GM23338 (cell line): ENCODE data around the gene PHLDA3. TPM values are rescaled to one million over a fixed set of nuclear protein-coding genes. Genes with fewer than 3 reads are reported as not detected.

Experiments used
- ATAC-seq: fragments of 200-7000 bp; cut with Tn5 transposase; 3 replicates; pipeline ENCODE4 v1.9.1; 2020
- DNase-seq: peaks from one replicate; pipeline ENCODE4 v3.0.0-alpha.2; 2015; ENCODE audit warnings: low spot score
- H2AFZ ChIP-seq: fragments of 200-600 bp; sonication (generic); 2 replicates; pipeline ENCODE4 v1.8.0; 2016; ENCODE audit warnings: antibody characterized with exemption, mild to moderate bottlenecking, moderate library complexity
- H3F3A ChIP-seq: fragments of 200-600 bp; sonication (generic); replicated peaks from 2 replicates; pipeline ENCODE4 v1.8.0; 2017; ENCODE audit warnings: antibody characterized with exemption, mixed run types, low read depth
- H3K27ac ChIP-seq: fragments of 200-600 bp; sonication (generic); 2 replicates; pipeline ENCODE4 v1.6.1; 2016; ENCODE audit warnings: low read depth
- H3K27me3 ChIP-seq: fragments of 200-600 bp; sonication (generic); 2 replicates; pipeline ENCODE4 v1.8.0; 2016; ENCODE audit warnings: mild to moderate bottlenecking, mixed run types, moderate library complexity; ENCODE audit not compliant: insufficient read depth
- H3K36me3 ChIP-seq: fragments of 200-600 bp; sonication (generic); 2 replicates; pipeline ENCODE4 v1.8.0; 2016; ENCODE audit warnings: mild to moderate bottlenecking; ENCODE audit not compliant: insufficient read depth
- H3K4me1 ChIP-seq: fragments of 200-600 bp; sonication (generic); 2 replicates; pipeline ENCODE4 v1.8.0; 2016; ENCODE audit warnings: mild to moderate bottlenecking, moderate library complexity; ENCODE audit not compliant: insufficient read depth
- H3K4me2 ChIP-seq: fragments of 200-600 bp; sonication (generic); 2 replicates; pipeline ENCODE4 v1.7.1; 2017; ENCODE audit warnings: mixed run types
- H3K4me3 ChIP-seq: fragments of 200-600 bp; sonication (generic); 2 replicates; pipeline ENCODE4 v1.6.1; 2016; ENCODE audit warnings: mixed run types
- H3K79me2 ChIP-seq: fragments of 200-600 bp; sonication (generic); replicated peaks from 2 replicates; pipeline ENCODE4 v1.8.0; 2017; ENCODE audit warnings: mild to moderate bottlenecking; ENCODE audit not compliant: insufficient read depth
- H3K9me2 ChIP-seq: fragments of 200-600 bp; sonication (generic); 2 replicates; pipeline ENCODE4 v1.8.0; 2017; ENCODE audit not compliant: insufficient read depth
- H4K20me1 ChIP-seq: fragments of 200-600 bp; sonication (generic); replicated peaks from 2 replicates; pipeline ENCODE4 v1.8.0; 2017; ENCODE audit warnings: mild to moderate bottlenecking; ENCODE audit not compliant: insufficient read depth
- H3K27ac Mint-ChIP-seq: 2 replicates; pipeline ENCODE4 v1.8.0; 2020; ENCODE audit warnings: inconsistent platforms, mild to moderate bottlenecking, moderate library complexity, mixed read lengths
- H3K27me3 Mint-ChIP-seq: 3 replicates; pipeline ENCODE4 v1.8.0; 2022; ENCODE audit warnings: low read depth, mild to moderate bottlenecking, moderate library complexity, mixed read lengths, inconsistent platforms; ENCODE audit not compliant: insufficient read depth, poor library complexity
- H3K36me3 Mint-ChIP-seq: 3 replicates; pipeline ENCODE4 v1.8.0; 2021; ENCODE audit warnings: low read depth, mild to moderate bottlenecking, inconsistent platforms, moderate library complexity, mixed read lengths
- H3K4me1 Mint-ChIP-seq: 3 replicates; pipeline ENCODE4 v1.8.0; 2020; ENCODE audit warnings: mild to moderate bottlenecking, inconsistent platforms, mixed read lengths
- H3K4me3 Mint-ChIP-seq: 3 replicates; pipeline ENCODE4 v1.8.0; 2021; ENCODE audit warnings: moderate library complexity, mild to moderate bottlenecking, inconsistent platforms, mixed read lengths
- H3K9me3 Mint-ChIP-seq: 3 replicates; pipeline ENCODE4 v1.8.0; 2020; ENCODE audit warnings: moderate library complexity, mild to moderate bottlenecking, inconsistent platforms, mixed read lengths
- CREB1 ChIP-seq: fragments of 250-450 bp; sonication (Bioruptor Pico); IDR thresholded peaks from 2 replicates; pipeline ENCODE4 v1.5.0; 2020; ENCODE audit warnings: low read depth, mild to moderate bottlenecking, moderate library complexity
- EZH2 ChIP-seq: fragments of 200-600 bp; sonication (generic); IDR thresholded peaks from one replicate; pipeline ENCODE4 v1.8.0; 2017; ENCODE audit warnings: antibody characterized with exemption, mild to moderate bottlenecking, low read depth; ENCODE audit not compliant: unreplicated experiment
- EZH2phosphoT487 ChIP-seq: fragments of 200-600 bp; sonication (generic); IDR thresholded peaks from one replicate; pipeline ENCODE4 v1.8.1; 2018; ENCODE audit warnings: antibody characterized with exemption; ENCODE audit not compliant: unreplicated experiment
- JUNB ChIP-seq: IDR thresholded peaks from one replicate; pipeline ENCODE4 v1.6.1; 2016; ENCODE audit warnings: antibody characterized with exemption; ENCODE audit not compliant: unreplicated experiment
- NANOG ChIP-seq: IDR thresholded peaks from 2 replicates; pipeline ENCODE4 v1.6.1; 2016; ENCODE audit warnings: antibody characterized with exemption, borderline replicate concordance
- POLR2AphosphoS5 ChIP-seq: IDR thresholded peaks from 2 replicates; pipeline ENCODE4 v1.6.1; 2016; ENCODE audit warnings: antibody characterized with exemption, low read depth
- STAT1 ChIP-seq: IDR thresholded peaks from one replicate; pipeline ENCODE4 v1.6.1; 2016; ENCODE audit warnings: antibody characterized with exemption; ENCODE audit not compliant: unreplicated experiment
- ZNF114 ChIP-seq: fragments of 250-450 bp; sonication (Bioruptor Pico); IDR thresholded peaks from 2 replicates; pipeline ENCODE4 v1.5.0; 2020; ENCODE audit warnings: mild to moderate bottlenecking, moderate library complexity
- ZNF331 ChIP-seq: fragments of 250-450 bp; sonication (Bioruptor Pico); IDR thresholded peaks from 2 replicates; pipeline ENCODE4 v1.5.0; 2020; ENCODE audit warnings: low read depth, mild to moderate bottlenecking, moderate library complexity
- polyA plus RNA-seq: library from polyadenylated mRNA; unstranded; fragments of >200 nt; fragmentation: Nextera tagmentation; extraction: Ambion mirVana; gene quantifications from 2 replicates; pipeline ENCODE4 v1.2.1, GENCODE V29; 2016
- total RNA-seq: library from RNA; depleted of rRNA; stranded (reverse); fragments of >200 nt; shearing (Covaris generic); gene quantifications from 2 replicates; pipeline ENCODE4 v1.2.3, GENCODE V29; 2014
- TF ChIP-seq, protein P1 (sequence below): IDR thresholded peaks from one replicate; pipeline ENCODE4 v1.6.1; 2018; ENCODE audit warnings: antibody characterized with exemption; ENCODE audit not compliant: unreplicated experiment
- TF ChIP-seq, protein P2 (sequence below): fragments of 250-450 bp; sonication (Bioruptor Pico); IDR thresholded peaks from 2 replicates; pipeline ENCODE4 v1.5.0; 2020; ENCODE audit warnings: mild to moderate bottlenecking, moderate library complexity
- TF ChIP-seq, protein P3 (sequence below): IDR thresholded peaks from 2 replicates; pipeline ENCODE4 v1.6.1; 2016; ENCODE audit warnings: antibody characterized with exemption
- TF ChIP-seq, protein P4 (sequence below), 2 experiments: fragments of 200-600 bp in 1 of 2; sonication (generic) in 1 of 2; conservative IDR thresholded peaks; 2 replicates each; pipeline versions ENCODE4 v1.5.1 to v1.6.1; 2016 to 2017; ENCODE audit warnings: antibody characterized with exemption in 2 of 2, low read depth in 2 of 2, mild to moderate bottlenecking in 2 of 2, moderate library complexity in 1 of 2

The PHLDA3 gene
- total and polyA plus RNA-seq, 2 experiments from 2014 or later, result 37.5 to 87.4 TPM

DNA sequence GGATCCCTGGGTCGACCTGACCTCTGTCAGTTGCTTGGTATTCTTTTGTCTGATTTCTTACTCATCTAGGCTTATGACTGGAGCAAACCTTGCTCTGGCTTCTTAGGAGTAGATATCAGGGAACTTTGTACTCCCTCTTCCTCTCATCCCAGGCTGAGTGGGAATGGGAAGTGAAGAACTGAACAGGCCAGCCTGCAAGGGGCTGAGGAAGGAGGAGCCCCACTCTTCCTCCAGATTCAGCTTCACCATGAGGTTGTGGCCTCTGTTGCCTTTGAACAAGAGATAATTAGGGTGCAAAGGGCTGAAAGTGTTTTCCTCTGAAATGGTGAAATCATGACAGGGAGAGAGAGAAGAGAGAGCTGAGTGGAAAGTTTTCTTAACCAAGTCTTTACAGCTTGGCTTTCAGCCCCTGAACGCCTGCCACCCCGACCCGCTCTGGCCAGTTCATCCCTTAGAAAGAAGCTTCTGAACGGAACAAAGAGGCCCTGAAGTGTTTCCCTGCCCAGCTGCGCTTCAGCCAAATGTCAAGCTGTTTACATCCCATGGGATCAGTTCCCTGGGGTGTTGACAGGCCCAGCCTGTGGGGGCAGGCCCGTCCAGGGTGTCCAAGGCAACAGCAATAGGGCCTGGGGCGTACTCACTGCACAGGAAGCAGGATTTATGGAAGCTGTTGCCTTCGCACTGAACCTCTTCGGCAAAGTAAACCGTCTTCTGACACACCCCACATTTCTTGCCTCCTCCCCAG is 26.7 kb upstream of the PHLDA3 start:
- H4K20me1 ChIP-seq, result no peaks in the 10 kb centered on the region
- peaks cover 3% of the 10 kb centered on the region for H3K27me3 Mint-ChIP-seq
- H3K27me3 ChIP-seq, result no peaks in the 10 kb centered on the region
- peaks cover 12% of the 10 kb centered on the region for H3K4me1 ChIP-seq
- H3K4me1 Mint-ChIP-seq, result peaks cover 23% of the 10 kb centered on the region
- no peak overlapping the region for H3K27ac Mint-ChIP-seq
- no peak for DNase-seq
- H3K27ac ChIP-seq, result no peak overlapping the region
- TF ChIP-seq ZNF331, result no peak
- TF ChIP-seq, protein P1, sequence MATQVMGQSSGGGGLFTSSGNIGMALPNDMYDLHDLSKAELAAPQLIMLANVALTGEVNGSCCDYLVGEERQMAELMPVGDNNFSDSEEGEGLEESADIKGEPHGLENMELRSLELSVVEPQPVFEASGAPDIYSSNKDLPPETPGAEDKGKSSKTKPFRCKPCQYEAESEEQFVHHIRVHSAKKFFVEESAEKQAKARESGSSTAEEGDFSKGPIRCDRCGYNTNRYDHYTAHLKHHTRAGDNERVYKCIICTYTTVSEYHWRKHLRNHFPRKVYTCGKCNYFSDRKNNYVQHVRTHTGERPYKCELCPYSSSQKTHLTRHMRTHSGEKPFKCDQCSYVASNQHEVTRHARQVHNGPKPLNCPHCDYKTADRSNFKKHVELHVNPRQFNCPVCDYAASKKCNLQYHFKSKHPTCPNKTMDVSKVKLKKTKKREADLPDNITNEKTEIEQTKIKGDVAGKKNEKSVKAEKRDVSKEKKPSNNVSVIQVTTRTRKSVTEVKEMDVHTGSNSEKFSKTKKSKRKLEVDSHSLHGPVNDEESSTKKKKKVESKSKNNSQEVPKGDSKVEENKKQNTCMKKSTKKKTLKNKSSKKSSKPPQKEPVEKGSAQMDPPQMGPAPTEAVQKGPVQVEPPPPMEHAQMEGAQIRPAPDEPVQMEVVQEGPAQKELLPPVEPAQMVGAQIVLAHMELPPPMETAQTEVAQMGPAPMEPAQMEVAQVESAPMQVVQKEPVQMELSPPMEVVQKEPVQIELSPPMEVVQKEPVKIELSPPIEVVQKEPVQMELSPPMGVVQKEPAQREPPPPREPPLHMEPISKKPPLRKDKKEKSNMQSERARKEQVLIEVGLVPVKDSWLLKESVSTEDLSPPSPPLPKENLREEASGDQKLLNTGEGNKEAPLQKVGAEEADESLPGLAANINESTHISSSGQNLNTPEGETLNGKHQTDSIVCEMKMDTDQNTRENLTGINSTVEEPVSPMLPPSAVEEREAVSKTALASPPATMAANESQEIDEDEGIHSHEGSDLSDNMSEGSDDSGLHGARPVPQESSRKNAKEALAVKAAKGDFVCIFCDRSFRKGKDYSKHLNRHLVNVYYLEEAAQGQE, result no peak
- no peak for TF ChIP-seq CREB1 (CRISPR knock-in tag)
- TF ChIP-seq JUNB, result no peak
- TF ChIP-seq, protein P2, sequence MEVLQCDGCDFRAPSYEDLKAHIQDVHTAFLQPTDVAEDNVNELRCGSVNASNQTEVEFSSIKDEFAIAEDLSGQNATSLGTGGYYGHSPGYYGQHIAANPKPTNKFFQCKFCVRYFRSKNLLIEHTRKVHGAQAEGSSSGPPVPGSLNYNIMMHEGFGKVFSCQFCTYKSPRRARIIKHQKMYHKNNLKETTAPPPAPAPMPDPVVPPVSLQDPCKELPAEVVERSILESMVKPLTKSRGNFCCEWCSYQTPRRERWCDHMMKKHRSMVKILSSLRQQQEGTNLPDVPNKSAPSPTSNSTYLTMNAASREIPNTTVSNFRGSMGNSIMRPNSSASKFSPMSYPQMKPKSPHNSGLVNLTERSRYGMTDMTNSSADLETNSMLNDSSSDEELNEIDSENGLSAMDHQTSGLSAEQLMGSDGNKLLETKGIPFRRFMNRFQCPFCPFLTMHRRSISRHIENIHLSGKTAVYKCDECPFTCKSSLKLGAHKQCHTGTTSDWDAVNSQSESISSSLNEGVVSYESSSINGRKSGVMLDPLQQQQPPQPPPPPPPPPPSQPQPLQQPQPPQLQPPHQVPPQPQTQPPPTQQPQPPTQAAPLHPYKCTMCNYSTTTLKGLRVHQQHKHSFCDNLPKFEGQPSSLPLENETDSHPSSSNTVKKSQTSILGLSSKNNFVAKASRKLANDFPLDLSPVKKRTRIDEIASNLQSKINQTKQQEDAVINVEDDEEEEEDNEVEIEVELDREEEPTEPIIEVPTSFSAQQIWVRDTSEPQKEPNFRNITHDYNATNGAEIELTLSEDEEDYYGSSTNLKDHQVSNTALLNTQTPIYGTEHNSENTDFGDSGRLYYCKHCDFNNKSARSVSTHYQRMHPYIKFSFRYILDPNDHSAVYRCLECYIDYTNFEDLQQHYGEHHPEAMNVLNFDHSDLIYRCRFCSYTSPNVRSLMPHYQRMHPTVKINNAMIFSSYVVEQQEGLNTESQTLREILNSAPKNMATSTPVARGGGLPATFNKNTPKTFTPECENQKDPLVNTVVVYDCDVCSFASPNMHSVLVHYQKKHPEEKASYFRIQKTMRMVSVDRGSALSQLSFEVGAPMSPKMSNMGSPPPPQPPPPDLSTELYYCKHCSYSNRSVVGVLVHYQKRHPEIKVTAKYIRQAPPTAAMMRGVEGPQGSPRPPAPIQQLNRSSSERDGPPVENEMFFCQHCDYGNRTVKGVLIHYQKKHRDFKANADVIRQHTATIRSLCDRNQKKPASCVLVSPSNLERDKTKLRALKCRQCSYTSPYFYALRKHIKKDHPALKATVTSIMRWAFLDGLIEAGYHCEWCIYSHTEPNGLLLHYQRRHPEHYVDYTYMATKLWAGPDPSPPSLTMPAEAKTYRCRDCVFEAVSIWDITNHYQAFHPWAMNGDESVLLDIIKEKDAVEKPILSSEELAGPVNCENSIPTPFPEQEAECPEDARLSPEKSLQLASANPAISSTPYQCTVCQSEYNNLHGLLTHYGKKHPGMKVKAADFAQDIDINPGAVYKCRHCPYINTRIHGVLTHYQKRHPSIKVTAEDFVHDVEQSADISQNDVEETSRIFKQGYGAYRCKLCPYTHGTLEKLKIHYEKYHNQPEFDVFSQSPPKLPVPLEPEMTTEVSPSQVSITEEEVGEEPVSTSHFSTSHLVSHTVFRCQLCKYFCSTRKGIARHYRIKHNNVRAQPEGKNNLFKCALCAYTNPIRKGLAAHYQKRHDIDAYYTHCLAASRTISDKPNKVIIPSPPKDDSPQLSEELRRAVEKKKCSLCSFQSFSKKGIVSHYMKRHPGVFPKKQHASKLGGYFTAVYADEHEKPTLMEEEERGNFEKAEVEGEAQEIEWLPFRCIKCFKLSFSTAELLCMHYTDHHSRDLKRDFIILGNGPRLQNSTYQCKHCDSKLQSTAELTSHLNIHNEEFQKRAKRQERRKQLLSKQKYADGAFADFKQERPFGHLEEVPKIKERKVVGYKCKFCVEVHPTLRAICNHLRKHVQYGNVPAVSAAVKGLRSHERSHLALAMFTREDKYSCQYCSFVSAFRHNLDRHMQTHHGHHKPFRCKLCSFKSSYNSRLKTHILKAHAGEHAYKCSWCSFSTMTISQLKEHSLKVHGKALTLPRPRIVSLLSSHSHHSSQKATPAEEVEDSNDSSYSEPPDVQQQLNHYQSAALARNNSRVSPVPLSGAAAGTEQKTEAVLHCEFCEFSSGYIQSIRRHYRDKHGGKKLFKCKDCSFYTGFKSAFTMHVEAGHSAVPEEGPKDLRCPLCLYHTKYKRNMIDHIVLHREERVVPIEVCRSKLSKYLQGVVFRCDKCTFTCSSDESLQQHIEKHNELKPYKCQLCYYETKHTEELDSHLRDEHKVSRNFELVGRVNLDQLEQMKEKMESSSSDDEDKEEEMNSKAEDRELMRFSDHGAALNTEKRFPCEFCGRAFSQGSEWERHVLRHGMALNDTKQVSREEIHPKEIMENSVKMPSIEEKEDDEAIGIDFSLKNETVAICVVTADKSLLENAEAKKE (CRISPR knock-in tag), result no peak
- no peak for TF ChIP-seq EZH2phosphoT487
- no peak for TF ChIP-seq STAT1
- TF ChIP-seq NANOG, result no peak
- TF ChIP-seq, protein P3, sequence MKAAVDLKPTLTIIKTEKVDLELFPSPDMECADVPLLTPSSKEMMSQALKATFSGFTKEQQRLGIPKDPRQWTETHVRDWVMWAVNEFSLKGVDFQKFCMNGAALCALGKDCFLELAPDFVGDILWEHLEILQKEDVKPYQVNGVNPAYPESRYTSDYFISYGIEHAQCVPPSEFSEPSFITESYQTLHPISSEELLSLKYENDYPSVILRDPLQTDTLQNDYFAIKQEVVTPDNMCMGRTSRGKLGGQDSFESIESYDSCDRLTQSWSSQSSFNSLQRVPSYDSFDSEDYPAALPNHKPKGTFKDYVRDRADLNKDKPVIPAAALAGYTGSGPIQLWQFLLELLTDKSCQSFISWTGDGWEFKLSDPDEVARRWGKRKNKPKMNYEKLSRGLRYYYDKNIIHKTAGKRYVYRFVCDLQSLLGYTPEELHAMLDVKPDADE, result no peak
- TF ChIP-seq, protein P4, sequence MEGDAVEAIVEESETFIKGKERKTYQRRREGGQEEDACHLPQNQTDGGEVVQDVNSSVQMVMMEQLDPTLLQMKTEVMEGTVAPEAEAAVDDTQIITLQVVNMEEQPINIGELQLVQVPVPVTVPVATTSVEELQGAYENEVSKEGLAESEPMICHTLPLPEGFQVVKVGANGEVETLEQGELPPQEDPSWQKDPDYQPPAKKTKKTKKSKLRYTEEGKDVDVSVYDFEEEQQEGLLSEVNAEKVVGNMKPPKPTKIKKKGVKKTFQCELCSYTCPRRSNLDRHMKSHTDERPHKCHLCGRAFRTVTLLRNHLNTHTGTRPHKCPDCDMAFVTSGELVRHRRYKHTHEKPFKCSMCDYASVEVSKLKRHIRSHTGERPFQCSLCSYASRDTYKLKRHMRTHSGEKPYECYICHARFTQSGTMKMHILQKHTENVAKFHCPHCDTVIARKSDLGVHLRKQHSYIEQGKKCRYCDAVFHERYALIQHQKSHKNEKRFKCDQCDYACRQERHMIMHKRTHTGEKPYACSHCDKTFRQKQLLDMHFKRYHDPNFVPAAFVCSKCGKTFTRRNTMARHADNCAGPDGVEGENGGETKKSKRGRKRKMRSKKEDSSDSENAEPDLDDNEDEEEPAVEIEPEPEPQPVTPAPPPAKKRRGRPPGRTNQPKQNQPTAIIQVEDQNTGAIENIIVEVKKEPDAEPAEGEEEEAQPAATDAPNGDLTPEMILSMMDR (conservative IDR thresholded peaks at IDR 0.05; ENCODE audit: low read depth in 2 of 2), result no peak
- TF ChIP-seq POLR2AphosphoS5, result no peak
- no peak for TF ChIP-seq ZNF114
- TF ChIP-seq EZH2, result no peak
- H3K4me3 ChIP-seq, result no peak overlapping the region
- no peaks in the 10 kb centered on the region for H3K36me3 ChIP-seq
- ATAC-seq, result no peak
- no peak overlapping the region for H3K4me2 ChIP-seq
- no peaks in the 10 kb centered on the region for H3K79me2 ChIP-seq
- peaks cover 3% of the 10 kb centered on the region; the same call in 1 of the 3 replicates for H3K9me3 Mint-ChIP-seq
- no peak overlapping the region for H3K4me3 Mint-ChIP-seq
- no peaks in the 10 kb centered on the region for H3K9me2 ChIP-seq
- H3F3A ChIP-seq, result no peaks in the 10 kb centered on the region
- H3K36me3 Mint-ChIP-seq, result peaks cover 9% of the 10 kb centered on the region
- no peak overlapping the region for H2AFZ ChIP-seq
